HepG2 (cell line): ENCODE data around the gene HTR3B. TPM values are rescaled to one million over a fixed set of nuclear protein-coding genes. Genes with fewer than 3 reads are reported as not detected.

ENCODE experiments used
- ATAC-seq: fragments of 200-7000 bp; cut with Tn5 transposase; 3 replicates; pipeline ENCODE4 v1.9.1; 2020; ENCODE audit warnings: mild to moderate bottlenecking, moderate library complexity
- BruUV-seq: library from RNA; stranded (reverse); fragments of 400-500 nt; replicated peaks from 2 replicates; lab custom pipeline; 2021; lab: Mats Ljungman, UMichigan
- CTCF ChIA-PET: fragments of 300-600 bp; formaldehyde crosslinking; extraction: SDS; loops from one replicate; lab custom pipeline; 2021; ENCODE audit warnings: low total read pairs, inconsistent platforms, low intra/inter-chr PET ratio; lab: Yijun Ruan, JAX
- POLR2A ChIA-PET: fragments of 350-600 bp; sonication (Branson Sonifier 250); formaldehyde crosslinking; loops from one replicate; lab custom pipeline; 2020; ENCODE audit warnings: antibody characterized with exemption, inconsistent platforms; lab: Yijun Ruan, JAX
- DNase-seq: peaks from one replicate; pipeline ENCODE4 v3.0.0-alpha.2; 2015; ENCODE audit warnings: low spot score
- FAIRE-seq: peaks from 3 replicates; lab custom pipeline; 2011; peaks lifted over from hg19 to GRCh38; lab: Jason Lieb, UNC
- H2AFZ ChIP-seq: one replicate; pipeline ENCODE4 v1.6.1; 2011; ENCODE audit warnings: low read length, inconsistent platforms
- H3K27ac ChIP-seq: fragments of 300-600 bp; 3 replicates; pipeline ENCODE4 v1.8.0; 2011; ENCODE audit warnings: mixed run types, mild to moderate bottlenecking, mixed read lengths, low read length, inconsistent platforms; ENCODE audit not compliant: insufficient read depth; ENCODE audit errors: extremely low read length
- H3K27me3 ChIP-seq, 2 experiments: fragments of 200-600 bp in 1 of 2; 2 replicates in 1 of 2; 3 replicates in 1 of 2; pipeline versions ENCODE4 v1.6.0 to v1.8.0; 2011; ENCODE audit warnings: low read length in 2 of 2, mild to moderate bottlenecking in 2 of 2, moderate library complexity in 2 of 2, inconsistent platforms in 1 of 2; ENCODE audit not compliant: insufficient read depth in 2 of 2, control insufficient read depth in 1 of 2
- H3K36me3 ChIP-seq, 2 experiments: fragments of 200-600 bp in 1 of 2; replicated peaks in 1 of 2; 2 replicates in 1 of 2; 3 replicates in 1 of 2; pipeline versions ENCODE4 v1.5.1 to v1.8.0; 2011; ENCODE audit warnings: low read length in 2 of 2, inconsistent platforms in 1 of 2; ENCODE audit not compliant: insufficient read depth in 2 of 2, control insufficient read depth in 1 of 2
- H3K4me1 ChIP-seq: 2 replicates; pipeline ENCODE4 v1.5.1; 2012; ENCODE audit warnings: low read length, inconsistent platforms; ENCODE audit not compliant: insufficient read depth
- H3K4me2 ChIP-seq: 2 replicates; pipeline ENCODE4 v1.6.0; 2011; ENCODE audit warnings: low read depth, low read length, inconsistent platforms
- H3K4me3 ChIP-seq, 3 experiments: fragments of 200-600 bp in 1 of 3; sonication (generic), shearing (Covaris generic) in 1 of 3; replicated peaks in 1 of 3; 2 replicates each; pipeline ENCODE4 v1.5.1; 2011 to 2016; ENCODE audit warnings: low read length in 3 of 3, inconsistent platforms in 2 of 3, low read depth in 2 of 3, mild to moderate bottlenecking in 2 of 3, control low read depth in 1 of 3, mixed read lengths in 1 of 3; ENCODE audit not compliant: insufficient read depth in 1 of 3
- H3K79me2 ChIP-seq: one replicate; pipeline ENCODE4 v1.6.1; 2011; ENCODE audit warnings: low read length, inconsistent platforms; ENCODE audit not compliant: insufficient read depth
- H3K9ac ChIP-seq: 2 replicates; pipeline ENCODE4 v1.6.0; 2011; ENCODE audit warnings: mild to moderate bottlenecking, low read depth, low read length, inconsistent platforms; ENCODE audit not compliant: insufficient read depth
- H3K9me3 ChIP-seq: 2 replicates; pipeline ENCODE4 v1.5.1; 2012; ENCODE audit warnings: mild to moderate bottlenecking, low read length
- H4K20me1 ChIP-seq: 2 replicates; pipeline ENCODE4 v1.6.0; 2011; ENCODE audit warnings: inconsistent platforms, mild to moderate bottlenecking, low read length, moderate library complexity; ENCODE audit not compliant: insufficient read depth
- AHDC1 ChIP-seq: sonication (generic); formaldehyde crosslinking; IDR thresholded peaks from 2 replicates; pipeline ENCODE4 v1.5.1; 2020; ENCODE audit warnings: mild to moderate bottlenecking, missing genetic modification reagents, borderline replicate concordance
- ATF5 ChIP-seq: sonication (generic); formaldehyde crosslinking; IDR thresholded peaks from 2 replicates; pipeline ENCODE4 v1.4.0; 2020; ENCODE audit warnings: mild to moderate bottlenecking, low read depth, missing genetic modification reagents
- ATF6 ChIP-seq: sonication (generic); formaldehyde crosslinking; conservative IDR thresholded peaks from 2 replicates; pipeline ENCODE4 v1.4.0; 2020; ENCODE audit warnings: missing genetic modification reagents
- FOSL2 ChIP-seq: sonication (generic); formaldehyde crosslinking; IDR thresholded peaks from 2 replicates; pipeline ENCODE4 v1.4.0; 2020; ENCODE audit warnings: missing genetic modification reagents
- JDP2 ChIP-seq: sonication (generic); formaldehyde crosslinking; IDR thresholded peaks from 2 replicates; pipeline ENCODE4 v1.8.1; 2022; ENCODE audit warnings: missing genetic modification reagents, borderline replicate concordance
- MAFK ChIP-seq, 2 experiments: IDR thresholded peaks in 1 of 2; conservative IDR thresholded peaks in 1 of 2; 2 replicates each; pipeline ENCODE4 v1.6.1; 2011; ENCODE audit warnings: improper control_type of control experiment in 2 of 2, low read length in 2 of 2
- ZBTB33 ChIP-seq: sonication (generic); formaldehyde crosslinking; IDR thresholded peaks from 2 replicates; pipeline ENCODE4 v1.4.0; 2020; ENCODE audit warnings: missing genetic modification reagents
- ZNF446 ChIP-seq: sonication (generic); formaldehyde crosslinking; IDR thresholded peaks from 2 replicates; pipeline ENCODE4 v1.5.0; 2020; ENCODE audit warnings: mild to moderate bottlenecking, missing genetic modification reagents
- WGBS: methylation state at CpG from one replicate; pipeline ENCODE4 v1.1.6; 2017; ENCODE audit warnings: low lambda C conversion rate; 5-methylcytosine and 5-hydroxymethylcytosine counted together
- in situ Hi-C: cut with HindIII; loops from 2 replicates; pipeline ENCODE4 v1.10.0; 2017; ENCODE audit warnings: low pct_unique_long_range_greater_than_20kb; ENCODE audit not compliant: extremely low pct_ligation_motif_present
- intact Hi-C: fragments of 100-400 bp; cut with micrococcal nuclease; formaldehyde crosslinking; loops from one replicate; pipeline ENCODE4 v1.10.0; 2022; ENCODE audit not compliant: unreplicated experiment
- polyA plus RNA-seq, 8 experiments: library from polyadenylated mRNA; depleted of rRNA in 3 of 8; stranded (reverse) in 7 of 8; unstranded in 1 of 8; fragments of >200 nt; fragmentation: Illumina TruSeq in 4 of 8; extraction: Trizol in 4 of 8; gene quantifications; 2 replicates each; pipeline versions ENCODE4 v1.2.1 to v1.2.3, GENCODE V29; 2011 to 2016; ENCODE audit warnings: low read depth in 4 of 8, missing spikeins in 1 of 8, mixed read lengths in 1 of 8; ENCODE audit not compliant: insufficient read depth in 1 of 8
- total RNA-seq, 5 experiments: library from RNA; depleted of rRNA; stranded (reverse); fragments of >200 nt; fragmentation: Illumina TruSeq; extraction: Trizol; gene quantifications; 2 replicates each; pipeline ENCODE4 v1.2.3, GENCODE V29; 2016; ENCODE audit warnings: low read depth in 1 of 5

Gene HTR3B
- total and polyA plus RNA-seq, 2 of the 13 experiments (the other 11 are each of a cell fraction or from before 2014, with no cell fraction given) = 0.09 to 1.7 TPM

GRCh38 chr11:113986351-113987140 lies 82.0 kb downstream of the HTR3B start (continued):
- TF ChIP-seq AHDC1 (CRISPR knock-in tag) (no peak), FOSL2 (CRISPR knock-in tag) (no peak)

- Histone ChIP-seq H3K9me3 (no peaks in the 10 kb centered on the region), H3K4me2 (no peak overlapping the region), H3K4me1 (no peaks in the 10 kb centered on the region), H3K27me3 (peaks cover 4 to 5% of the 10 kb centered on the region in 2 experiments; a peak in 3 of 5 replicates), H3K27ac (no peak overlapping the region), H3K36me3 (no peaks in the 10 kb centered on the region), H4K20me1 (no peaks in the 10 kb centered on the region), H3K4me3 (no peak overlapping the region), H2AFZ (no peak overlapping the region), H3K79me2 (no peaks in the 10 kb centered on the region), H3K9ac (no peak overlapping the region)
- ChIA-PET CTCF (no interaction called here), POLR2A (no interaction called here)
- intact Hi-C loops (no loop called here), in situ Hi-C loops (no loop called here)
- ATAC-seq (no peak), DNase-seq (no peak), FAIRE-seq (no peak)
- WGBS = 7% methylated on average over 2 of the region's 15 CpGs
- BruUV-seq = no TSS peak
- TF ChIP-seq ZNF446 (CRISPR knock-in tag) = no peak
- no peak for TF ChIP-seq ATF5
- no peak for TF ChIP-seq ATF6 (CRISPR knock-in tag)
- no peak for TF ChIP-seq MAFK (conservative IDR thresholded peaks at IDR 0.05 in 1 of 2, IDR thresholded peaks at IDR 0.05 in 1 of 2; ENCODE audit: low read length in 2 of 2)
- TF ChIP-seq ZBTB33 (CRISPR knock-in tag) = no peak
- no peak for TF ChIP-seq JDP2
These were observed 84.8 kb downstream of the HTR3B start for GRCh38 chr11:113989381-113989780.
